ENCODE measurements around the gene BAMBI.

Gene BAMBI

DNA sequence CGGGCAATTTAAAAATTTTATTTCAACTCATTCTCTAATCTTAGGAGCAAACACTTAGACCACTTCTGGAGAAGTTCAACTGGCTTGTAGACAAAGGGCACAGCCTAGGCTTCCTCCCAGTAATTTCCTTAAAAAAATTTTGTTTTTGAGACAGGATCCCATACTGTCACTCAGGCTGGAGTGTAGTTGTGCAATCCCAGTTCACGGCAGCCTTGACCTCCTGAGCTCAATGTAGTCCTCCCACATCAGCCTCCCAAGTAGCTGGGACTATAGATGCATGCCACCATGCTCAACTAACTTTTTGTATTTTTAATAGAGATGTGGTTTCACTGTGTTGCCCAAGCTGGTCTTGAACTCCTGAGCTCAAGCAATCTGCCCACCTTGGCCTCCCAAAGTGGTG lies 38.4 kb downstream of the BAMBI start:
- Histone ChIP-seq H3K4me3 (ENCODE audit: low read length) (no peak overlapping the region), H3K36me3 (ENCODE audit: control insufficient read depth, insufficient read depth, low read length) (no peaks in the 10 kb centered on the region), H3K4me1 (ENCODE audit: control insufficient read depth, insufficient read depth, low read length) (no peaks in the 10 kb centered on the region), H3K9ac (ENCODE audit: low read length) (no peak overlapping the region), H3K27ac (ENCODE audit: low read depth, low read length) (no peak overlapping the region), H3K27me3 (ENCODE audit: control insufficient read depth, insufficient read depth, low read length) (peaks cover 3% of the 10 kb centered on the region)

DNA sequence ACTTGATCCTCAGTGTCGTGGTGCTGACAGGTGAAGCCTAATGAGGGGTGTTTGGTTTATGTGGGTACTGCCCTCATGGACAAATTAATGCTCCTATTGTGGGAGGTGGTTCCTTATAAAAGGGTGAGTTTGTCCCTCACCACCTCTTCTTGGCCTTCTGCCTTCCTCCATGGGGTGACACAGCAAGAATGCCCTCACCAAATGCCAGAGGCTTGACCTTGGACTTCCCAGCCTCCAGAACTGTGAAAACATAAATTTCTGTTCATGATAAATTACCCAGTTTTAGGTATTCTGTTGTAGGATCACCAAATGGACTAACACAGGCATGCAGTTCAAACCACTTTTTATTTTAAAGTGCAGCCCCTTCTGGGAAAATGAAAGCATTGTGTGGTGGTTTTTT lies 39.4 kb downstream of the BAMBI start:
- Histone ChIP-seq H3K36me3 (ENCODE audit: control insufficient read depth, insufficient read depth, low read length) (no peaks in the 10 kb centered on the region), H3K9ac (ENCODE audit: low read length) (no peak overlapping the region), H3K27me3 (ENCODE audit: control insufficient read depth, insufficient read depth, low read length) (peaks cover 7% of the 10 kb centered on the region), H3K4me1 (ENCODE audit: control insufficient read depth, insufficient read depth, low read length) (no peaks in the 10 kb centered on the region), H3K4me3 (ENCODE audit: low read length) (no peak overlapping the region), H3K27ac (ENCODE audit: low read depth, low read length) (no peak overlapping the region)

DNA sequence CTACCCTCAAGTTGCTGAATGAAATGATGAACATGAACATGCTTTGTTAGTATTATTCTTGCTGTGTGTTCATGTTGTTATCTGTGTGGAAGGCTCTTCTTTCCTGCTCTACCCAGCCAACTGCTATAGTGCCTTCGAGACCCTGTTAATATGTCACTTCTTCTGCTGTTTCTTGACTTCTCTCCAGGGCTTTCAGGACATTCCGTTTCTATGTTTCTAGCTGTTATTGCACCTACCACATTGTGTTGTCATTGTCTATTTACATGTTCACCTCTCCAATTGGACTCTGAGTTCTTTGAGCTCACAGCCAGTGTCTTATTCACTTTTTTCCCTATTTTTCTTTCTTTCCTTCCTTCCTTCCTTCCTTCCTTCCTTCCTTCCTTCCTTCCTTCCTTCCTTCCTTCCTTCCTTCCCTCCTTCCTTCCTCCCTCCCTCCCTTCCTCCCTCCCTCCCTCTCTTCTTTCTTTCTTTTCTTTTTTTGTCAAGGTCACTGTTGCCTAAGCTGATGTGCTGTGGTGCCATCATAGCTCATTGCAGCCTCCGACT lies 40.4 kb downstream of the BAMBI start:
- Histone ChIP-seq H3K4me1 (ENCODE audit: control insufficient read depth, insufficient read depth, low read length) (no peaks in the 10 kb centered on the region), H3K4me3 (ENCODE audit: low read length) (no peak overlapping the region), H3K27ac (ENCODE audit: low read depth, low read length) (no peak overlapping the region), H3K27me3 (ENCODE audit: control insufficient read depth, insufficient read depth, low read length) (peaks cover 9% of the 10 kb centered on the region), H3K9ac (ENCODE audit: low read length) (no peak overlapping the region), H3K36me3 (ENCODE audit: control insufficient read depth, insufficient read depth, low read length) (no peaks in the 10 kb centered on the region)

DNA sequence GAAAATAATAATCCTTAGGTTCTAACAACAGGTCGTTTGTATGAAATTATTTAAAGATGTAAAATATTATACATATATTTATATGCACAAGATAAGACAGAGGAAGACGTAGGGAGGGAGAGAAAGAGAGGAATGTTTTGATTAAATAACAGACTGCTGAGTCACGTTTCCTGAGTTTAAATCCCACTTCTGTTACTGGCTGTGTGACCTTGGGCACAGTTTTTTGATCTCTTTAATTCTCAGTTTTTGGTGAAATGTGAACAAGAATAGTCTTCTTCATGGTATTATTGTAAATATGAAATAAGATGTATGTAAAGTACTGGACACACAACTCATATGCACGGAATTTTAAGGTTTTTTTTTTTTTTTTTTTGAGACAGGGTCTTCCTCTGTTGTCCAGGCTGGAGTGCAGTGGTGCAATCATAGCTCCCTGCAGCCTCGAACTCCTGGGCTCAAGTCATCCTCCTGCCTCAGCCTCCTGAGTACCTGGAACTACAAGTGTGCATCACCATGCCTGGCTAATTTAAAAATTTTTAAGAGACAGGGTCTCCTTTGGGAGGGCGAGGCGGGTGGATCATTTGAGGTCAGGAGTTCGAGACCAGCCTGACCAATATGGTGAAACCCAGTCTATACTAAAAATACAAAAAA lies 42.6 kb downstream of the BAMBI start:
- Histone ChIP-seq H3K27ac (ENCODE audit: low read depth, low read length) (no peak overlapping the region), H3K4me1 (ENCODE audit: control insufficient read depth, insufficient read depth, low read length) (no peaks in the 10 kb centered on the region), H3K27me3 (ENCODE audit: control insufficient read depth, insufficient read depth, low read length) (peaks cover 6% of the 10 kb centered on the region), H3K9ac (ENCODE audit: low read length) (no peak overlapping the region), H3K36me3 (ENCODE audit: control insufficient read depth, insufficient read depth, low read length) (no peaks in the 10 kb centered on the region), H3K4me3 (ENCODE audit: low read length) (no peak overlapping the region)

DNA sequence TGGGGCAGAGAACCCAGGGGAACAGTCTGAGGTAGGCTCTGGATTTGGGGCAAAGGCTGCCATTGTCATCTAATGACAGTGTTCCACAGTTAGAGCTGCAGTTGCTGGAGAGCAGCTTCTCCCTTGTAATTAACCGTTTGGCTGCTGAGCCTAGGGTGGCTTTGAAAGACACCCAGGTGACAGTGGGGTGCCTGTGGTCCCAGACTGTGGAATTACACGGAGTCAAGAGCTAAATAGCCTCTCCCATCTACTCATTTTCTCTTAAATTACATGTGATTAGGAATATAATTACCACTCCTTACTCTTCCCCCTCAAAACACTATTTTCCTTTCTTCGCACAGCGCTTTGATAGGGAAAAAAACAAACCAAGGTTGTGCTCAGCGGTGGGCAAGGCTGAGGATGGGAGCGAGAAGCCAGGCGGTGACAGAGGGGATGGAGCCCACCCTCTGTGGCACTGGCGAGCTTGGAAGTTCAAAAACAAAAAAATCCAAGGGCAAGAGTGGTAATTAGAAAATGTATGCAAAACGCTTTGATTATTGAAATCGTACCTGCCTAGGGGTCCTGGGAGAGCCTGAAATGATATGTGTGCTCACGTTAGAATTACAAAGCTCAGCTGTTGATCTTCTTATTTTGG lies 44.1 kb downstream of the BAMBI start:
- Histone ChIP-seq H3K4me1 (ENCODE audit: control insufficient read depth, insufficient read depth, low read length) (no peaks in the 10 kb centered on the region), H3K36me3 (ENCODE audit: control insufficient read depth, insufficient read depth, low read length) (no peaks in the 10 kb centered on the region), H3K27me3 (ENCODE audit: control insufficient read depth, insufficient read depth, low read length) (peaks cover 6% of the 10 kb centered on the region), H3K9ac (ENCODE audit: low read length) (no peak overlapping the region), H3K4me3 (ENCODE audit: low read length) (no peak overlapping the region), H3K27ac (ENCODE audit: low read depth, low read length) (no peak overlapping the region)

DNA sequence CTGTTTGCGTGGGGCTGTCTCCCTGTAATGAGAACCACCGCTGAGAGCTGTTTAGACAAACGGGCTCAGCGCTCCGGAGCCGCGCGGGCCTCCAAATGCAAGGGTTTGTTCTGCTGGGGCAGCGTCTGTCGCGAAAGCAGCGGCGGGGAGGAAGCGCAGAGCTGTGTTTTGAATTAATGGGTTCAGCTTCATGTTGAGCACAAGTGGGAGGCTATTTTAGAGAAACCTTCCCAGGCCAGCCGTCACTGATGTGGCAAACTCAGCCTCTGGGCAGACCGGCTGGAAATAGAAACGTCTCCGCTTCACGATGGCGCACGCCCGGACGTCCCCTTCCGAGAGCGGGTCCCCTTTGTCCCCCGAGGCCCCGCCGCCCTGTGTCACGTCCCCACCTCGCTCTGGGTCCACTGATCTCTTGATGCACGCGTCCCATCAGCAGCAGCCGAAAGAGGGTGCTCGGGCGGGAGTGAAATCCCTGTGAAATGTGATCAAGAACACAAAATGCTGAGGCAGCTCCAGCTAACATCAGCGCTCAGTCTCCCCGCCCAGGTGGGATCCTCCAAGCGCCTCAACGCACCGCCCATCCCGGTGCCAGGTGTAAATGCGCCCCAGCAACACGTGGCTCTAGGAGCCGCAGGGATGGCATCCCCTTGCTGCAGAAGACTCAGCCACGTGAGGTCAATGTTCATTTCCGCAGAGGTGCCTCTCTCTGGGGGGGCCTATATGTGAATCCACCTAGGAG lies 44.9 kb downstream of the BAMBI start:
- Histone ChIP-seq H3K36me3 (ENCODE audit: control insufficient read depth, insufficient read depth, low read length) (no peaks in the 10 kb centered on the region), H3K27me3 (ENCODE audit: control insufficient read depth, insufficient read depth, low read length) (peaks cover 6% of the 10 kb centered on the region), H3K9ac (ENCODE audit: low read length) (no peak overlapping the region), H3K27ac (ENCODE audit: low read depth, low read length) (no peak overlapping the region), H3K4me1 (ENCODE audit: control insufficient read depth, insufficient read depth, low read length) (no peaks in the 10 kb centered on the region), H3K4me3 (ENCODE audit: low read length) (peak overlapping the region; percentile 14)

DNA sequence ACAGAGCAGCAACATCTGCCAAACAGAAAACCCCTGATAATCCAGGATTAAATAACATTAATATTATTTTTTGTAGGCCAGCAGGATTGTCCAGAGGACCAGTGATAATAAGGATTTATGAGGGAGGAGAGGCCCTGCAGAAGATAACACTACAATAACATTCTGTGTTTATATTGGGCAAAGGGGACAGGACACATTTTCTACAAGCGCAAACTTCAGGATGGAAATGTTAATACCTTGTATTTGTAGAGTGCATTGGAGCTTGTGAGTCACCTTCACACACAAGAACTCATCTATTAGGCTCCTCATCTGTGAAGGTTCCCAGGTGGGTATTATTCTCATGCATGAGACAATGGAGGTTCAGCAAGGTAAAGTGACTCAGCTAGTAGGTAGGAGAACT lies 51.0 kb downstream of the BAMBI start:
- H3K27me3 ChIP-seq (ENCODE audit: control insufficient read depth, insufficient read depth, low read length), result no peaks in the 10 kb centered on the region
- no peaks in the 10 kb centered on the region for H3K4me1 ChIP-seq (ENCODE audit: control insufficient read depth, insufficient read depth, low read length)
- H3K9ac ChIP-seq (ENCODE audit: low read length), result no peak overlapping the region
- no peaks in the 10 kb centered on the region for H3K36me3 ChIP-seq (ENCODE audit: control insufficient read depth, insufficient read depth, low read length)
- no peak overlapping the region for H3K4me3 ChIP-seq (ENCODE audit: low read length)
- no peak overlapping the region for H3K27ac ChIP-seq (ENCODE audit: low read depth, low read length)

DNA sequence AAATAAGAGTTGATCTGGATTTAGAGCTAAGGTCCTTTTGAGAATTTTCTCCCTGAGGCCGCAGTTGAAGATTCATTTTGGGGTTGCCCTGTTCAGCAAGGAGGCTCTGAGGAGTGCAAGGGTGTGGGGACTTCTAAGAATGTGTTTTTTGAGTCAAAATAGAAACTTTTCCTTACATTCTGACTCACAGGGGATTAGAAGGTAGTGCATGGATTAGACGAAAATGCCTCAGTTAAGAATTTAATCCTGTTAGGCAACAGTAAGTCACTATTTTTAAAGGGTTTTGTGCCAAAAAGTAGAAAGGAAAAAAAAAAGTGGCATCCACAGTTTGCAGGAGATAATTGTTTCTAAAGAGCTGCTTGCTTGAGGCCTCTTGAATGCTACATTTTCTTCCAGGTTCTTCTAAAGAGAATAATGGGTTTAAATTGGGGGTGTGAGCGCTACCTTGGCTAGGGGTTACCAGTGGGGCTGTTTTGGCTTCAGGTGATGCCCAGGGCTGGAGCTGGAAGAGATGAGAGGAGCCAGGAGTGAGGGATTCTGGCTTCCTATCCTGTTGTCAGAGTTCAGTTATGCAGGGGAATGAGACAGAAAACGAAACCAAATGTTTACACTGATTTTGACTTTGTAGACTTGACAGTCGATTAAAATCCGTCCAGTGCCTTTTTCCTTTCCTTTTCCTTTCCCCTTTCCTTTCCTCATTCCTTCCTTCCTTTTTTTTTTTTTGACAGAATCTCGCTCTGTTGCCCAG lies 52.9 kb downstream of the BAMBI start:
- no peaks in the 10 kb centered on the region for H3K36me3 ChIP-seq (ENCODE audit: control insufficient read depth, insufficient read depth, low read length)
- no peak overlapping the region for H3K4me3 ChIP-seq (ENCODE audit: low read length)
- no peaks in the 10 kb centered on the region for H3K27me3 ChIP-seq (ENCODE audit: control insufficient read depth, insufficient read depth, low read length)
- no peak overlapping the region for H3K9ac ChIP-seq (ENCODE audit: low read length)
- H3K4me1 ChIP-seq (ENCODE audit: control insufficient read depth, insufficient read depth, low read length), result no peaks in the 10 kb centered on the region
- H3K27ac ChIP-seq (ENCODE audit: low read depth, low read length), result no peak overlapping the region

DNA sequence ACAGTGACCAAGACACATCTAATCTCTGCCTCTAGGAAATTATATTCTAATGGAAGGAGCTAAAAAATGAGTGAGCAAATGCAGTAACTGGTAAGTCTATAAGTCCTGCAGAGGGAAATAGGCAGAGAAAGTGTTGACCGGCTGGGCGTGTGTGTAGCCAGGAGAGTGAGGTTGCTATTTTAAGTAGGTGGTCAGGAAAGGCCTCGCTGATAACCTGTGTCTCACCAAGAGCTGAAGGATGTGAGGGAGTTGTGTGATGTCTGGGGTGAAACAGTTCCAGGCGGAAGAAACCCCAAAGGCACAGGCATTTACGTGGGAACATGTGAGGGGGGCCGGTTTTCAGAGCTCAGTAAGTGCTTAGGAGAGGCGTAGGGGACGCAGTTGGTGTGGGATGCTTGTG lies 54.8 kb downstream of the BAMBI start:
- H3K27ac ChIP-seq (ENCODE audit: low read depth, low read length), result no peak overlapping the region

More for the DNA sequence above, 54.8 kb downstream of the BAMBI start:
- Histone ChIP-seq H3K27me3 (ENCODE audit: control insufficient read depth, insufficient read depth, low read length) (no peaks in the 10 kb centered on the region), H3K9ac (ENCODE audit: low read length) (no peak overlapping the region), H3K4me1 (ENCODE audit: control insufficient read depth, insufficient read depth, low read length) (no peaks in the 10 kb centered on the region), H3K36me3 (ENCODE audit: control insufficient read depth, insufficient read depth, low read length) (no peaks in the 10 kb centered on the region), H3K4me3 (ENCODE audit: low read length) (no peak overlapping the region)
